Breast epithelium (tissue), 3 donors: Measurements from ENCODE around the gene MYO15B.

Source experiments
- CTCF ChIP-seq, 3 donors: fragments of 450-650 bp; IDR thresholded peaks; one replicate each; pipeline ENCODE4 v1.5.1; 2016 to 2017; ENCODE audit warnings: antibody characterized with exemption in 3 of 3, mild to moderate bottlenecking in 3 of 3, moderate library complexity in 3 of 3
- POLR2AphosphoS5 ChIP-seq, 3 donors: sonication (generic); formaldehyde crosslinking; IDR thresholded peaks; one replicate each; pipeline ENCODE4 v1.6.1; 2017; ENCODE audit warnings: antibody characterized with exemption in 3 of 3

GRCh38 chr17:75568412-75569255, 19.0 kb upstream of the MYO15B start:
- TF ChIP-seq CTCF (IDR thresholded peaks at IDR 0.05) (no peak), POLR2AphosphoS5 (IDR thresholded peaks at IDR 0.05) (no peak)
